Sigmoid colon (tissue), 7 donors: ENCODE measurements around the gene KCNE4. TPM values are rescaled to one million over a fixed set of nuclear protein-coding genes. Genes with fewer than 3 reads are reported as not detected.

Source experiments
- DNase-seq: peaks from one replicate; pipeline ENCODE4 v3.0.0-alpha.2; 2019
- H3K27ac ChIP-seq, 4 donors: fragments of 200-600 bp; sonication (generic); one replicate each; pipeline ENCODE4 v1.5.1; 2016 to 2019; ENCODE audit warnings: mild to moderate bottlenecking in 1 of 4
- H3K27me3 ChIP-seq, 3 donors: fragments of 200-600 bp; sonication (generic); one replicate each; pipeline ENCODE4 v1.5.1; 2019; ENCODE audit warnings: mild to moderate bottlenecking in 1 of 3
- H3K36me3 ChIP-seq, 4 donors: fragments of 200-600 bp; sonication (generic); one replicate each; pipeline ENCODE4 v1.5.1; 2016 to 2019
- H3K4me1 ChIP-seq, 4 donors: fragments of 200-600 bp; sonication (generic); one replicate each; pipeline ENCODE4 v1.5.1; 2017 to 2019
- H3K4me3 ChIP-seq, 4 donors: fragments of 200-600 bp; sonication (generic); one replicate each; pipeline ENCODE4 v1.5.1; 2017 to 2019; ENCODE audit warnings: mild to moderate bottlenecking in 2 of 4, moderate library complexity in 1 of 4
- H3K9me3 ChIP-seq, 4 donors: fragments of 200-600 bp in 3 of 4; sonication (generic) in 3 of 4; one replicate each; pipeline versions ENCODE4 v1.5.1 to v1.6.1; 2013 to 2019
- CTCF ChIP-seq, 4 experiments: fragments of 450-650 bp in 3 of 4; fragments of 200-600 bp in 1 of 4; IDR thresholded peaks; one replicate each; pipeline ENCODE4 v1.5.1; 2016 to 2019; ENCODE audit warnings: antibody characterized with exemption in 4 of 4, mild to moderate bottlenecking in 3 of 4, moderate library complexity in 2 of 4
- EP300 ChIP-seq, 4 donors: sonication (generic); formaldehyde crosslinking; IDR thresholded peaks; one replicate each; pipeline ENCODE4 v1.6.1; 2017; ENCODE audit warnings: antibody characterized with exemption in 4 of 4
- POLR2A ChIP-seq, 2 donors: fragments of 450-650 bp; IDR thresholded peaks; one replicate each; pipeline ENCODE4 v1.6.1; 2016; ENCODE audit warnings: antibody characterized with exemption in 2 of 2, mild to moderate bottlenecking in 2 of 2, moderate library complexity in 2 of 2
- POLR2AphosphoS5 ChIP-seq, 4 donors: sonication (generic); formaldehyde crosslinking; IDR thresholded peaks; one replicate each; pipeline ENCODE4 v1.6.1; 2017; ENCODE audit warnings: antibody characterized with exemption in 4 of 4
- WGBS, 2 donors: extraction: QIAGEN DNeasy Blood & Tissue Kit; methylation state at CpG; one replicate each; pipeline ENCODE4 v1.1.7; 2013; 5-methylcytosine and 5-hydroxymethylcytosine counted together
- intact Hi-C: fragments of 100-400 bp; cut with DNase I; formaldehyde crosslinking; loops from one replicate; pipeline ENCODE4 v1.15.1; 2023
- polyA plus RNA-seq, 3 donors: library from polyadenylated mRNA; stranded (reverse); fragments of 200-250 nt; gene quantifications; one replicate each; pipeline ENCODE4 v1.2.3, GENCODE V29; 2013
- total RNA-seq, 4 donors: library from RNA; depleted of rRNA; stranded (reverse); fragments of >200 nt; gene quantifications; one replicate each; pipeline ENCODE4 v1.1.0, GENCODE V29; 2016
- donor health status: healthy with polysubstance abuse.
- donor health status: Bipolar disorder and iron deficiency.
- donor health status: healthy.

The KCNE4 gene
- total and polyA plus RNA-seq, 7 donors: 0.23 to 18.7 (median 5.4) TPM

- Histone ChIP-seq H3K27ac (no peak overlapping the region), H3K36me3 (no peaks in the 10 kb centered on the region), H3K27me3 (no peaks in the 10 kb centered on the region), H3K4me1 (peaks cover 0 to 9% (median 7%) of the 10 kb centered on the region in 4 donors), H3K4me3 (no peak overlapping the region), H3K9me3 (no peaks in the 10 kb centered on the region)
- DNase-seq: no peak
- 79 to 83% methylated on average over 2 of the region's 2 CpGs for WGBS, 2 donors
- TF ChIP-seq POLR2A (IDR thresholded peaks at IDR 0.05) (no peak), EP300 (IDR thresholded peaks at IDR 0.05) (no peak), POLR2AphosphoS5 (IDR thresholded peaks at IDR 0.05) (no peak), CTCF (IDR thresholded peaks at IDR 0.05) (no peak)
- intact Hi-C loops: no loop called here
These were observed 14.6 kb upstream of the KCNE4 start for GRCh38 chr2:223037445-223037800.

GRCh38 chr2:223039618-223040017 lies 12.4 kb upstream of the KCNE4 start:
- intact Hi-C loops: no loop called here

GRCh38 chr2:223040527-223040926 lies 11.5 kb upstream of the KCNE4 start:
- 94 to 96% methylated on average over 3 of the region's 3 CpGs for whole genome bisulfite sequencing, 2 donors

More at GRCh38 chr2:223039618-223040017, 12.4 kb upstream of the KCNE4 start:
- TF ChIP-seq POLR2A (IDR thresholded peaks at IDR 0.05) (no peak), POLR2AphosphoS5 (IDR thresholded peaks at IDR 0.05) (no peak), CTCF (IDR thresholded peaks at IDR 0.05) (no peak), EP300 (IDR thresholded peaks at IDR 0.05) (no peak)
- Histone ChIP-seq H3K9me3 (no peaks in the 10 kb centered on the region), H3K4me3 (no peak overlapping the region), H3K27me3 (no peaks in the 10 kb centered on the region), H3K4me1 (peaks cover 0 to 16% (median 10%) of the 10 kb centered on the region in 4 donors), H3K36me3 (no peaks in the 10 kb centered on the region), H3K27ac (no peak overlapping the region)
- 42 to 66% methylated on average over 1 of the region's 1 CpG for WGBS, 2 donors
- DNase-seq: no peak

GRCh38 chr2:223041527-223042109 lies 10.4 kb upstream of the KCNE4 start:
- H3K4me1 ChIP-seq: peaks cover 0 to 21% (median 11%) of the 10 kb centered on the region in 4 donors
- 15 to 52% methylated on average over 4 of the region's 4 CpGs for WGBS, 2 donors
- TF ChIP-seq POLR2AphosphoS5 (IDR thresholded peaks at IDR 0.05) (no peak), CTCF (IDR thresholded peaks at IDR 0.05) (no peak), POLR2A (IDR thresholded peaks at IDR 0.05) (no peak), EP300 (IDR thresholded peaks at IDR 0.05) (no peak)
- DNase-seq: peak; percentile 88
- H3K36me3 ChIP-seq: no peaks in the 10 kb centered on the region
- H3K4me3 ChIP-seq: no peak overlapping the region
- H3K27me3 ChIP-seq: no peaks in the 10 kb centered on the region
- intact Hi-C loops: no loop called here
- H3K27ac ChIP-seq: peak overlapping the region in 2 of 4 donors; percentile 33 to 55
- H3K9me3 ChIP-seq: no peaks in the 10 kb centered on the region

More at GRCh38 chr2:223040527-223040926, 11.5 kb upstream of the KCNE4 start:
- TF ChIP-seq POLR2A (IDR thresholded peaks at IDR 0.05): no peak
- no peak for TF ChIP-seq EP300 (IDR thresholded peaks at IDR 0.05)
- no peak for TF ChIP-seq CTCF (IDR thresholded peaks at IDR 0.05)
- no peaks in the 10 kb centered on the region for H3K36me3 ChIP-seq
- H3K27me3 ChIP-seq: no peaks in the 10 kb centered on the region
- H3K9me3 ChIP-seq: no peaks in the 10 kb centered on the region
- intact Hi-C loops: no loop called here
- H3K4me3 ChIP-seq: no peak overlapping the region
- peaks cover 0 to 16% (median 10%) of the 10 kb centered on the region in 4 donors for H3K4me1 ChIP-seq
- no peak overlapping the region for H3K27ac ChIP-seq
- DNase-seq: no peak

GRCh38 chr2:223042284-223042683 lies 9.7 kb upstream of the KCNE4 start:
- Histone ChIP-seq H3K9me3 (no peaks in the 10 kb centered on the region), H3K4me3 (no peak overlapping the region), H3K36me3 (no peaks in the 10 kb centered on the region), H3K27ac (no peak overlapping the region), H3K27me3 (no peaks in the 10 kb centered on the region), H3K4me1 (peaks cover 0 to 27% (median 17%) of the 10 kb centered on the region in 4 donors)
- DNase-seq: no peak
- WGBS, 2 donors: 91 to 93% methylated on average over 2 of the region's 2 CpGs
- intact Hi-C loops: no loop called here
- TF ChIP-seq POLR2AphosphoS5 (IDR thresholded peaks at IDR 0.05): no peak
- TF ChIP-seq EP300 (IDR thresholded peaks at IDR 0.05): no peak
- no peak for TF ChIP-seq POLR2A (IDR thresholded peaks at IDR 0.05)
- TF ChIP-seq CTCF (IDR thresholded peaks at IDR 0.05): no peak
